HepG2 (cell line): ENCODE results near the gene DPYSL3.

ENCODE experiments used
- E2F1 ChIP-seq: sonication (generic); formaldehyde crosslinking; IDR thresholded peaks from 2 replicates; pipeline ENCODE4 v1.5.0; 2020; ENCODE audit warnings: missing genetic modification reagents
- SUZ12 ChIP-seq: fragments of 150-350 bp; IDR thresholded peaks from 2 replicates; pipeline ENCODE4 v1.6.1; 2014; ENCODE audit warnings: low read depth, low read length
- ZFYVE20 ChIP-seq: sonication (generic); formaldehyde crosslinking; IDR thresholded peaks from 2 replicates; pipeline ENCODE4 v1.8.0; 2023; ENCODE audit warnings: low read depth, mild to moderate bottlenecking, moderate library complexity, missing genetic modification reagents, borderline replicate concordance

- TF ChIP-seq E2F1 (no peak), SUZ12 (no peak), ZFYVE20 (CRISPR knock-in tag) (no peak)
These were observed 72.7 kb downstream of the DPYSL3 start for GRCh38 chr5:147437161-147437596.
